ENCODE measurements around the gene FAM78A. TPM values are rescaled to one million over a fixed set of nuclear protein-coding genes. Genes with fewer than 3 reads are reported as not detected.

The FAM78A gene
- total RNA-seq, 1 experiment from 2014 or later: 3.4 TPM

DNA sequence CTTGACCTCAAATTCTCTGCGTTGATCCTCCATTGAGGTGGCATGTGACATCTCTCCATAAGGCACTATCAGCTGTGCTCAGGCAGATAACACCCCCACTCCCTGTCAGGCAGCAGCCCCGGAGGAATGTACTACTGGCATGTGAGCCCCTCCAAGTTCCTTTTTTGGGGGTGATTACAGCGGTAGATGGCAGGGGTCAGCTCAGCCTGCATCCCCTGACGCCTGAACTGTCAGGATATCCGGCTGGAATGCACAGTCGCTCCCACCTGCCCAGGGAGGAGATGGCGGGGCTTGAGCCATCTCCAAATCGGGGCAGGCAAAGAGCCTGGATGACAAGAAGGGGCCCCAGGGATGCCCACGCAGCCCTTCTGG lies 40.8 kb downstream of the FAM78A start:
- CTCF ChIA-PET: no interaction called here
- ATAC-seq: no peak
- Histone ChIP-seq H3K9me2 (ENCODE audit: insufficient read depth) (no peaks in the 10 kb centered on the region), H3K4me3 (replicated peaks in 1 of 2; ENCODE audit: low read depth in 1 of 2, low read length in 2 of 2) (no peak overlapping the region), H3K9me3 (ENCODE audit: control insufficient read depth in 1 of 2, insufficient read depth in 1 of 2, low read depth in 1 of 2, low read length in 2 of 2) (no peaks in the 10 kb centered on the region), H3K9ac (ENCODE audit: low read length) (no peak overlapping the region), H3K36me3 (ENCODE audit: control insufficient read depth in 1 of 2, insufficient read depth in 2 of 2, low read length in 2 of 2) (peaks cover 17 to 18% of the 10 kb centered on the region in 2 experiments; a peak in 3 of 4 replicates), H4K20me1 (ENCODE audit: insufficient read depth) (no peaks in the 10 kb centered on the region), H2AFZ (ENCODE audit: low read depth, low read length, poor library complexity, severe bottlenecking) (no peak overlapping the region), H3K79me2 (ENCODE audit: insufficient read depth, low read length) (no peaks in the 10 kb centered on the region), H3K27me3 (ENCODE audit: insufficient read depth, low read length) (no peaks in the 10 kb centered on the region), H3K4me1 (ENCODE audit: control insufficient read depth in 1 of 2, insufficient read depth in 2 of 2, low read length in 2 of 2) (0 out of 4 replicates have a peak, but pooled peaks cover 0 to 3% of the 10 kb centered on the region in 2 experiments), H3K27ac (ENCODE audit: low read depth, low read length) (no peak overlapping the region), H3K4me2 (ENCODE audit: low read length) (no peak overlapping the region)
- RAD21 ChIA-PET (ENCODE audit: low non-redundant PET in 1 of 2, low total read pairs in 2 of 2, uncharacterized antibody in 2 of 2, unreplicated experiment in 2 of 2): no interaction called here
- intact Hi-C loops (cut with micrococcal nuclease): no loop called here
- DNase-seq (ENCODE audit: low read depth, low spot score): no peak
- TF ChIP-seq POLR2A (IDR thresholded peaks at IDR 0.05; ENCODE audit: borderline replicate concordance, extremely low read depth, insufficient read depth, insufficient read length) (no peak), ZFX (IDR thresholded peaks at IDR 0.05) (0 out of 2 replicates have a peak, but pooled peaks have one; percentile 2)
- no TSS peak for BruUV-seq (replicated peaks)
- POLR2A ChIA-PET: no interaction called here

- intact Hi-C loops (cut with micrococcal nuclease): no loop called here
- H3K9me2 ChIP-seq (ENCODE audit: insufficient read depth): no peaks in the 10 kb centered on the region
- no peak overlapping the region for H2AFZ ChIP-seq (ENCODE audit: low read depth, low read length, poor library complexity, severe bottlenecking)
- RAD21 ChIA-PET (ENCODE audit: low non-redundant PET in 1 of 2, low total read pairs in 2 of 2, uncharacterized antibody in 2 of 2, unreplicated experiment in 2 of 2): no interaction called here
- H3K9me3 ChIP-seq (ENCODE audit: control insufficient read depth in 1 of 2, insufficient read depth in 1 of 2, low read depth in 1 of 2, low read length in 2 of 2): no peaks in the 10 kb centered on the region
- no peak overlapping the region for H3K4me3 ChIP-seq (replicated peaks in 1 of 2; ENCODE audit: low read depth in 1 of 2, low read length in 2 of 2)
- BruUV-seq (replicated peaks): no TSS peak
- no peak overlapping the region for H3K27ac ChIP-seq (ENCODE audit: low read depth, low read length)
- H3K27me3 ChIP-seq (ENCODE audit: insufficient read depth, low read length): no peaks in the 10 kb centered on the region
- 0 out of 4 replicates have a peak, but pooled peaks cover 0 to 3% of the 10 kb centered on the region in 2 experiments for H3K4me1 ChIP-seq (ENCODE audit: control insufficient read depth in 1 of 2, insufficient read depth in 2 of 2, low read length in 2 of 2)
- DNase-seq (ENCODE audit: low read depth, low spot score): no peak
- no peak overlapping the region for H3K4me2 ChIP-seq (ENCODE audit: low read length)
- no peak for ATAC-seq
- H3K9ac ChIP-seq (ENCODE audit: low read length): no peak overlapping the region
- CTCF ChIA-PET: no interaction called here
- no peaks in the 10 kb centered on the region for H4K20me1 ChIP-seq (ENCODE audit: insufficient read depth)
- TF ChIP-seq ZFX (IDR thresholded peaks at IDR 0.05) (0 out of 2 replicates have a peak, but pooled peaks have one; percentile 4), EGR1 (IDR thresholded peaks at IDR 0.05; ENCODE audit: low read depth) (no peak), ATF3 (IDR thresholded peaks at IDR 0.05) (no peak), POLR2A (IDR thresholded peaks at IDR 0.05; ENCODE audit: borderline replicate concordance, extremely low read depth, insufficient read depth, insufficient read length) (no peak), CBX3 (IDR thresholded peaks at IDR 0.05; ENCODE audit: low read depth) (no peak)
- TF ChIP-seq, protein P1, sequence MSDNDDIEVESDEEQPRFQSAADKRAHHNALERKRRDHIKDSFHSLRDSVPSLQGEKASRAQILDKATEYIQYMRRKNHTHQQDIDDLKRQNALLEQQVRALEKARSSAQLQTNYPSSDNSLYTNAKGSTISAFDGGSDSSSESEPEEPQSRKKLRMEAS (IDR thresholded peaks at IDR 0.05): no peak
- no peaks in the 10 kb centered on the region for H3K79me2 ChIP-seq (ENCODE audit: insufficient read depth, low read length)
- POLR2A ChIA-PET: no interaction called here
- peaks cover 18 to 22% of the 10 kb centered on the region in 2 experiments; a peak in 3 of 4 replicates for H3K36me3 ChIP-seq (ENCODE audit: control insufficient read depth in 1 of 2, insufficient read depth in 2 of 2, low read length in 2 of 2)
These were observed 41.4 kb downstream of the FAM78A start for GRCh38 chr9:131234799-131235479.

Data from HCT116 (cell line).